HG03103 (cell line): ENCODE measurements around the gene LMOD3.

Source experiments
- ATAC-seq: cut with Tn5 transposase; IDR thresholded peaks from one replicate; pipeline ENCODE4 v1.9.1; 2021; ENCODE audit warnings: low read depth; ENCODE audit not compliant: unreplicated experiment

The LMOD3 gene

GRCh38 chr3:69095636-69096035, 26.8 kb downstream of the LMOD3 start:
- ATAC-seq, result no peak

GRCh38 chr3:69094467-69095205, 27.8 kb downstream of the LMOD3 start:
- ATAC-seq, result no peak

GRCh38 chr3:69092030-69092516, 30.3 kb downstream of the LMOD3 start:
- peak; percentile 74 for ATAC-seq

DNA sequence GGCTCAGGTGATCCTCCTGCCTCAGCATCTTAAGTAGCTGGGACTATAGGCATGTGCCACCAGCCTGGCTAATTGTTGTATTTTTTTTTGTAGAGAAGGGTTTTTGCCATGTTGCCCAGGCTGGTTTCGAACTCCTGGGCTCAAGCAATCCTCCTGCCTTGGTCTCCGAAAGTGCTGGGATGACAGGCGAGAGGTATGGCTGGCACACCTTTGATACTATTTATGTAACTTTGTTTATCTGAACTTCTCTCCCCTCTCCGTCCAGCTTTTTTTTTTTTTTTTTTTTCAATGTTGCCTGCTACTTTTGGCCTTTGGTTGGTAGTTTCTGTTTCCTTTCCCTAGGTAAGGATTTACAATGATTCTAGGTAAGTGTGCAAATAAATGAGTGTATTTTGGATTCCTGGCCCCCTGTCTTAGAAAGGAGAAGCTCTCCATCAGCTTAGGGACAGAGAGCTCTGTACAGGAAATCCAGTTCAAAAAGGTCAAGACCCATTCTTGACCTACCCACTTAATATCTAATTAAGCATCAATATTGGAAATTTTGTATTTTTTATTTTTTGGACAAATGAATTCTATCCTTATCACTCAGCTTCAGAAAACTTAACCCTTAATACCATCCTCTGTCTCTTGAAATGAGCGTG, 30.9 kb downstream of the LMOD3 start:
- ATAC-seq, result peak; percentile 2

DNA sequence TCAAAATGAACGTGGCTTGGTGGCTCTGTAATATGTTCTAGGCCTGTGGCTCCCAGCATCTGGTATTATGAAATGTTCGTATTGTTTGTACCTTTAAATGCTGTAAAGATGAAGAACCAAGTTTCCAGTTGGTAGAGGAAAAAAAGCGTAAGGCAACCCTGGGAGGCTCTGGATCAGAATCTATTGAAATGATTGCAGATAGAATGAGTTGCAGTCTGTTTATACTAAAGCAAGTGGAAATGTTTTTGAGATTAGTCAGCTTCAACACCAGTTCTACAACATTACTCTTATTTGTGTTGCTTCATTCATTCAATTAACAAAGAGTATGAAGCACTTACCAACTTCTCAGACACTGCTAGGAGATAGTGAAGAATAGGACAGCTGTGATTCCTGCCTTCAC, 32.4 kb downstream of the LMOD3 start:
- ATAC-seq, result no peak

GRCh38 chr3:69088063-69088462, 34.3 kb downstream of the LMOD3 start:
- peak; percentile 28 for ATAC-seq

- no peak for ATAC-seq
Measured at GRCh38 chr3:69087030-69087791, 35.2 kb downstream of the LMOD3 start.

DNA sequence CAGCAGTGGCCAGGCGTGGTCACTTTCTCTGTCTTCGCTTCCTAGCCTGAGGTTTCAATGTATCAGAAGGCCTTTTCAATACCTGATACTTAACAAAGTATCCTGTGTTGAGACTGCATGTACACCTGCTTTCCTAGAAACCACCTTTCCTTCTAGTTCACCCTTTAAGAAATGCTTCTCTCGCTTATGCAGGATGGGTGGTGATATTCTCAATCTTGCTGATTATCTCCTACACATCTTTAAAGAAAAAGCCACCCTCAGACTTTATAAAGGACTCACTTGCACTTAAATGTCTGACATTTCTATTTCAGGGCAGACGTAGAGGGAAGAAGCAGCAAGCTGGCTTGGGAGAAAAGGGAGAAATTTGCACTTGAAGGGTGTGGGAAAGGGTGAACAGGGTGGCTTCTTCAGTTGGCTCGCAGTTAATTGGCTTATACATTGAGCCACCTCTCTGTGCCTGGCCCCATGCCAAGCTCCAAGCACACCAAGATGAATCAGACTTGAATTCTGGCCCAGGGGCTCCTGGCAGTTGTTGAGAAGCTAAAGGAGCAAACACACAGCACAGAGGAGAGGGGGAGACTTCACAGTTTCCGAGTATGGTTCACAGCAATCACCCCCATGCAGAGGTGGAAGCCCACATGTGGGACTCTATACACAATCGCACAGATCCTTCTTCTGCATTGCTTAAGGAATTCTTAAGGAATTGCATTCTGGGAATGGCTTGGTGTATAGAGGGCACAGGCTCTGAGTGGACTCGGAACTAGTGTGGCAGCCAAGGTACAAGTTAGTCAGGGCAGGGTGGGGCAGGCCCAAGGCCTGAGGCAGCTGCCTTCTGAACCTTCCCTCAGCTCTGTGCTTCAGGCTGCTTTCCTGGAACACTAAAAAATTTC, 36.3 kb downstream of the LMOD3 start:
- no peak for ATAC-seq

- ATAC-seq, result no peak
Measured at GRCh38 chr3:69085168-69085832, 37.1 kb downstream of the LMOD3 start.

- peak; percentile 43 for ATAC-seq
Measured at GRCh38 chr3:69084326-69085167, 37.8 kb downstream of the LMOD3 start, which contains the start of gene ARL6IP5. ARL6IP5 (plus strand) TSS chr3:69084937; CDS start chr3:69085048, 111 bp downstream.

GRCh38 chr3:69082805-69083204, 39.6 kb downstream of the LMOD3 start:
- peak; percentile 56 for ATAC-seq

DNA sequence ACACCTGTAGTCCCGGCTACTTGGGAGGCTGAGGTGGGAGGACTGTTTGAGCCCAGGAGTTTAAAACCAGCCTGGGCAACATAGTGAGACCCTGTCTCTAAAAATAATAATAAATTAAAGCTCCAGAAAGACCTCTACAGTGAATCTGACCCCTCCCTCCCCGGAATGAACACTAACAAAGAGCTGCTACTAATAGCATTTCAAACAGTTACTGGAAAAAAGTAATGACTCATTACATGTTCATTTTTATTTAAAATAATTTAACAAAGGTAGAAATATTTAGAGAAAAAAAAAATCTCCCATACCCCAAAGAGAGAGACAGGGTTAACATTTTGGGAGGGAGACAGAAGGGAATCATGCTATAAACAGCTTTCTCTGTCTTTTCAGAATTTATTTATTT, 40.0 kb downstream of the LMOD3 start:
- ATAC-seq, result no peak

GRCh38 chr3:69081583-69082262, 40.7 kb downstream of the LMOD3 start:
- no peak for ATAC-seq

DNA sequence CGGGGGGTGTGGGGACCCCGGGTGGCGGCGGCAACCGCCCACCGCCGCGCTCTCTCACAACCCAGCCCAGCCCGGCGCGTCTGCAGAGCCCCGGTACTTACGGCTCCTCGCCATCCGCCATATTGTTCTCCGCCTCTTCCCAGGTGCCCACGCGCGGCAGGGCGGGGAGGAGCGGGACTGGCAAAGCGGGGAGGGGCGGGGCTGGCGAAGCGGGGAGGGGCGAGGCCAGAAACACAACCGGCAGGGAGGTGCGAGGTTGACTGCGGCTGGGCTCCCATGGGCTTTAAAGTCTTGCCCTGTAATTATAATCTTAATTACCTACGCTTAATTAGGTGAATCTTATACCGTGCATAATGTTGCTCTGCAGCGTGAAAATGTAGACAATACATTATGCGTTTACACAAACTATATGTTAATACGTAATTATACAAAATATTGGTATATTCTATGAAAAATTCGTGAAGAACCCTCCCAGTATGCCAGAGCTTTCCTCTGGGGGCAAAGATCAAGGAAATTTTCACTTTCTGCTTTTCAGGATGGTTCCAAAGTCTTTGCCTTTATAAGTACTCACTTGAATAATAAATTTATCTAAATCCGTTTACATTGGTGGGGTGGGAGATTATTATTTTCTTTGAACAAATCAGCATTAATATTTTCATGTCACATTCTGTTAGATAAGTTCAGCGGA, 42.0 kb downstream of the LMOD3 start, which contains the start of gene UBA3:
Gene UBA3 (minus strand): TSS at position 133 of the 688 bp plus-strand sequence. CDS start 12 bp downstream, at position 121.
- ATAC-seq, result peak; percentile 42

GRCh38 chr3:69079269-69080159, 42.9 kb downstream of the LMOD3 start:
- no peak for ATAC-seq

DNA sequence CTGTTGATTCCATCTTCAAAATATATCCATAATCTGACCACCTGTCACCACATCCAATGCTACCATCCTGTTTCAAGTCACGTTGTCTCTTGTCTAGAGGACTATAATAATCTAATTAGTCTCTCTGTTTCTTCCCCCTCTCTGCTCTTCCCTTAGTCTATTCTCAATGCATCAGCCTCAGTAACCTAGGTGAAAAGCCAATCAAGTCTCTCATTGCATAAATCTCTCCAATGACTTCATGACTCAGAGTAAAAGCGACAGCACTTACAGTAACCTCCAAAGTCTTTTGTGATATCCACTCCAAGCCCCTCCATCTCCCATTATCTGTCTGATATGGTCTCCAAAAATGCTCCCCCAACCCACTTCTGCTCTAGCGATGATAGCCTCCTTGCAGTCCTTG, 49.5 kb downstream of the LMOD3 start:
- ATAC-seq, result no peak

- ATAC-seq, result no peak
Measured at GRCh38 chr3:69066121-69066520, 56.3 kb downstream of the LMOD3 start.
